Colonic mucosa (tissue), 4 donors: ENCODE data around the gene MLPH. TPM values are rescaled to one million over a fixed set of nuclear protein-coding genes. Genes with fewer than 3 reads are reported as not detected.

ENCODE experiments used
- DNase-seq: peaks from one replicate; pipeline ENCODE4 v3.0.0-alpha.2; 2020
- H3K27ac ChIP-seq: fragments of 200-600 bp; one replicate; pipeline ENCODE4 v1.8.0; 2021
- H3K27me3 ChIP-seq: fragments of 200-600 bp; one replicate; pipeline ENCODE4 v1.8.0; 2021
- H3K36me3 ChIP-seq: fragments of 200-600 bp; one replicate; pipeline ENCODE4 v1.8.0; 2021
- H3K4me1 ChIP-seq: fragments of 200-600 bp; one replicate; pipeline ENCODE4 v1.8.0; 2021; ENCODE audit warnings: mild to moderate bottlenecking
- H3K4me3 ChIP-seq: fragments of 200-600 bp; one replicate; pipeline ENCODE4 v1.8.0; 2021
- H3K9ac ChIP-seq, 2 donors: one replicate each; pipeline ENCODE4 v1.7.0; 2013; ENCODE audit warnings: control low read depth in 2 of 2, low read depth in 2 of 2, low read length in 2 of 2
- H3K9me3 ChIP-seq: fragments of 200-600 bp; one replicate; pipeline ENCODE4 v1.8.0; 2021
- CTCF ChIP-seq: fragments of 200-600 bp; IDR thresholded peaks from one replicate; pipeline ENCODE4 v1.8.0; 2022; ENCODE audit warnings: antibody characterized with exemption, mild to moderate bottlenecking
- intact Hi-C: fragments of 100-400 bp; cut with DNase I; formaldehyde crosslinking; loops from one replicate; pipeline ENCODE4 v1.14.1; 2022
- total RNA-seq, 2 donors: library from RNA; stranded (reverse); fragmentation: NEBNext Ultra II Directional in 1 of 2; extraction: Animal tissue kit (Norgen Biotek cat#: 25700) in 1 of 2; gene quantifications; one replicate each; pipeline ENCODE4 v1.2.1, GENCODE V29; 2021
- donor health status: healthy.
- donor health status: DM: no; HTN: no; CAD: no.
- donor health status: DM: no; HTN: no; CAD: no.

MLPH gene
- total RNA-seq, 2 donors from 2014 or later: 87.9 to 111 TPM

GRCh38 chr2:237536083-237536415, 49.0 kb downstream of the MLPH start:
- Histone ChIP-seq H3K27me3 (no peaks in the 10 kb centered on the region), H3K9ac (no peak overlapping the region), H3K4me1 (peaks cover 8% of the 10 kb centered on the region), H3K36me3 (no peaks in the 10 kb centered on the region), H3K27ac (no peak overlapping the region), H3K4me3 (no peak overlapping the region), H3K9me3 (no peaks in the 10 kb centered on the region)
- no peak for DNase-seq
- intact Hi-C loops: no loop called here
- no peak for TF ChIP-seq CTCF

GRCh38 chr2:237536617-237537016, 49.6 kb downstream of the MLPH start:
- TF ChIP-seq CTCF: no peak
- Histone ChIP-seq H3K27ac (no peak overlapping the region), H3K9me3 (no peaks in the 10 kb centered on the region), H3K36me3 (no peaks in the 10 kb centered on the region), H3K4me3 (no peak overlapping the region), H3K4me1 (peaks cover 8% of the 10 kb centered on the region), H3K27me3 (no peaks in the 10 kb centered on the region), H3K9ac (no peak overlapping the region)
- DNase-seq: no peak
- intact Hi-C loops: no loop called here

- DNase-seq: no peak
- intact Hi-C loops: no loop called here
- peaks cover 8% of the 10 kb centered on the region for H3K4me1 ChIP-seq
- H3K36me3 ChIP-seq: no peaks in the 10 kb centered on the region
- H3K27me3 ChIP-seq: no peaks in the 10 kb centered on the region
- no peak overlapping the region for H3K9ac ChIP-seq
- TF ChIP-seq CTCF: no peak
- no peak overlapping the region for H3K4me3 ChIP-seq
- no peak overlapping the region for H3K27ac ChIP-seq
- H3K9me3 ChIP-seq: no peaks in the 10 kb centered on the region
Measured at GRCh38 chr2:237538001-237538720, 51.1 kb downstream of the MLPH start.

GRCh38 chr2:237538901-237539300, 51.9 kb downstream of the MLPH start:
- no peak for DNase-seq
- H3K27ac ChIP-seq: no peak overlapping the region
- H3K4me1 ChIP-seq: peaks cover 8% of the 10 kb centered on the region
- intact Hi-C loops: no loop called here
- H3K9ac ChIP-seq: no peak overlapping the region
- H3K27me3 ChIP-seq: no peaks in the 10 kb centered on the region
- TF ChIP-seq CTCF: no peak
- no peaks in the 10 kb centered on the region for H3K36me3 ChIP-seq
- no peak overlapping the region for H3K4me3 ChIP-seq
- no peaks in the 10 kb centered on the region for H3K9me3 ChIP-seq

- no peaks in the 10 kb centered on the region for H3K36me3 ChIP-seq
- no peak for TF ChIP-seq CTCF
- intact Hi-C loops: no loop called here
- DNase-seq: no peak
- no peak overlapping the region for H3K27ac ChIP-seq
- H3K4me3 ChIP-seq: no peak overlapping the region
- H3K9ac ChIP-seq: no peak overlapping the region
- H3K9me3 ChIP-seq: no peaks in the 10 kb centered on the region
- peaks cover 8% of the 10 kb centered on the region for H3K4me1 ChIP-seq
- no peaks in the 10 kb centered on the region for H3K27me3 ChIP-seq
Measured at GRCh38 chr2:237539681-237540080, 52.6 kb downstream of the MLPH start.
